Measurements from ENCODE around the gene NELL2.

DNA sequence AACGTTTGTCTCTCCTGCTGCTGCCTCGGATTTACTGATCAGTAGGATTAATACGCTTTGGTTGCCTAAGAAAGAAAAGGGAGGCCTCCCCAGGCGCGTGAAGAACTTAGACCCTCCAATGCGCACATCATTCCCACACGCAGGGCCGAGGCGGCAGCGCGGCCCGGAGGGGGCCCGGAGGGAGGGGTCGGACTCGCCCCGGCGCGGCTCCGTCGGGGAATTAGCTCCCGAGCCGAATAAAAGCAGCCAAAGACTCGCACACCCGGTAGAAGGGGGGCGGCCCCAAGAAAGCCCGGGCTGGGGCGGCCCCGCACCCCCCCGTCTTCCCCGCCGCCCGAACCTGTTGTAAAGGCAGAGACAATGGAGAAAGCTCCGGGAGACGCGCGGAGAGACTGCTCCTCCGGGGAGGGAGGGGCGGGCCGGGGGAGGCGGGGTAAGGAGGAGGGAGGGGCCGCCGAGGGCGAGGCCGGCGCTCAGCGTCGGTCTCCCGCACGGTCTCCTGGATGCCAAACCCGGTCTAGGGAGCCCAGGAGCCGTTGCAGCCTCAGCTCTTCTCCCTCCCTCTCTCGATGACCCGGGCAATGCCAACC, at the start of gene NELL2:
- TF ChIP-seq RAD51 (IDR thresholded peaks at IDR 0.05) (no peak), NR2C2 (IDR thresholded peaks at IDR 0.05; ENCODE audit: borderline replicate concordance, control insufficient read depth, insufficient read length, low read depth) (no peak), CBX5 (IDR thresholded peaks at IDR 0.05; ENCODE audit: low read depth) (no peak), MXI1 (IDR thresholded peaks at IDR 0.05; ENCODE audit: low read depth, low read length) (no peak), E2F4 (IDR thresholded peaks at IDR 0.05; ENCODE audit: low read depth, low read length) (no peak), TARDBP (IDR thresholded peaks at IDR 0.05; ENCODE audit: borderline replicate concordance) (no peak), EGR1 (IDR thresholded peaks at IDR 0.05; ENCODE audit: borderline replicate concordance in 1 of 2, low read depth in 2 of 2, low read length in 2 of 2) (no peak), JUNB (IDR thresholded peaks at IDR 0.05) (no peak), CTCF (IDR thresholded peaks at IDR 0.05 in 2 of 3, conservative IDR thresholded peaks at IDR 0.05 in 1 of 3; ENCODE audit: control insufficient read depth in 2 of 3, extremely low read depth in 1 of 3, insufficient read depth in 1 of 3, low read depth in 3 of 3, low read length in 3 of 3) (no peak), TAF1 (IDR thresholded peaks at IDR 0.05; ENCODE audit: borderline replicate concordance, low read depth, low read length) (no peak), EZH2 (IDR thresholded peaks at IDR 0.05; ENCODE audit: borderline replicate concordance, control insufficient read depth, low read depth, low read length) (no peak), POLR2AphosphoS5 (IDR thresholded peaks at IDR 0.05; ENCODE audit: low read length) (no peak)
- TF ChIP-seq, protein P1, sequence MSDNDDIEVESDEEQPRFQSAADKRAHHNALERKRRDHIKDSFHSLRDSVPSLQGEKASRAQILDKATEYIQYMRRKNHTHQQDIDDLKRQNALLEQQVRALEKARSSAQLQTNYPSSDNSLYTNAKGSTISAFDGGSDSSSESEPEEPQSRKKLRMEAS (IDR thresholded peaks at IDR 0.05; ENCODE audit: low read depth, low read length) = no peak
